ENCODE results near the gene HARS2. TPM values are rescaled to one million over a fixed set of nuclear protein-coding genes. Genes with fewer than 3 reads are reported as not detected.

Gene HARS2
- total and polyA plus RNA-seq, 10 of the 15 experiments (the other 5 are each of a cell fraction or from before 2014, with no cell fraction given) = 9.3 to 34.3 (median 24.8) TPM

- intact Hi-C loops (cut with micrococcal nuclease; ENCODE audit: unreplicated experiment) = loop anchor here (2.0 to 10.0 kb wide), 2 partner anchors 53 to 897 kb away; partner anchors contain the start of genes DIAPH1 and WDR55
- SMC1A ChIA-PET (ENCODE audit: uncharacterized antibody, unreplicated experiment) = interaction anchor here (0.8 to 3.1 kb wide), 7 partner anchors 84 to 373 kb away, joined by 3 to 21 read pairs (median 4); partner anchors contain the start of gene EIF4EBP3
- in situ Hi-C loops (cut with MboI) = loop anchor here (5.0 kb wide), 2 partner anchors 356 to 476 kb away; partner anchors contain the start of gene SLC4A9
These were observed 27.0 kb downstream of the HARS2 start for GRCh38 chr5:140718266-140718592.

More at GRCh38 chr5:140718266-140718592, 27.0 kb downstream of the HARS2 start:
- no peak for FAIRE-seq
- Histone ChIP-seq H3K4me1 (ENCODE audit: control insufficient read depth, insufficient read depth, low read length) (no peaks in the 10 kb centered on the region), H4K20me1 (ENCODE audit: control insufficient read depth, insufficient read depth) (no peaks in the 10 kb centered on the region), H3K4me3 (no peak overlapping the region), H3K27ac (ENCODE audit: control insufficient read depth, insufficient read depth) (no peak overlapping the region), H3K27me3 (replicated peaks in 1 of 2; ENCODE audit: control insufficient read depth in 2 of 2, insufficient read depth in 2 of 2, low read length in 1 of 2) (no peaks in the 10 kb centered on the region), H3K36me3 (ENCODE audit: control insufficient read depth in 2 of 2, insufficient read depth in 2 of 2, low read length in 1 of 2) (no peaks in the 10 kb centered on the region), H2AFZ (ENCODE audit: control insufficient read depth, low read depth, low read length) (peak overlapping the region; percentile 31; the same call in 1 of the 2 replicates), H3K79me2 (ENCODE audit: control insufficient read depth, insufficient read depth, low read length) (no peaks in the 10 kb centered on the region), H3K9ac (ENCODE audit: control insufficient read depth, insufficient read depth, low read length) (no peak overlapping the region), H3K4me2 (ENCODE audit: control insufficient read depth, insufficient read depth) (no peak overlapping the region), H3K9me3 (replicated peaks; ENCODE audit: control insufficient read depth, insufficient read depth, low read length) (no peaks in the 10 kb centered on the region)
- RAD21 ChIA-PET (ENCODE audit: unreplicated experiment) = interaction anchor here (0.7 to 5.1 kb wide), 12 partner anchors 7 to 602 kb away, joined by 3 to 34 read pairs (median 5); partner anchors contain the start of genes HARS1, HARS2, IK and NDUFA2
- 85% methylated on average over 7 of the region's 7 CpGs for WGBS (ENCODE audit: insufficient coverage, insufficient replicate concordance, low lambda C conversion rate, missing lambda C conversion rate)
- CTCF ChIA-PET = interaction anchor here (0.8 to 4.9 kb wide), 15 partner anchors 8 to 478 kb away, joined by 3 to 52 read pairs (median 5); partner anchors contain the start of genes HARS1 and HARS2
- BruUV-seq (replicated peaks) = no TSS peak
- TF ChIP-seq WRNIP1 (IDR thresholded peaks at IDR 0.05; ENCODE audit: borderline replicate concordance, low read depth, low read length) = no peak
- TF ChIP-seq RBBP5 (conservative IDR thresholded peaks at IDR 0.05) = no peak
- no peak for TF ChIP-seq USF2 (IDR thresholded peaks at IDR 0.05; ENCODE audit: borderline replicate concordance, low read depth, low read length)
- no peak for TF ChIP-seq ATF3 (IDR thresholded peaks at IDR 0.05; ENCODE audit: borderline replicate concordance, extremely low read depth, low read depth, low read length)
- no peak for TF ChIP-seq IRF4 (IDR thresholded peaks at IDR 0.05; ENCODE audit: low read depth, low read length)
- no peak for TF ChIP-seq CUX1 (IDR thresholded peaks at IDR 0.05; ENCODE audit: insufficient replicate concordance, low read depth, low read length)
- TF ChIP-seq MTA3 (IDR thresholded peaks at IDR 0.05; ENCODE audit: borderline replicate concordance, low read length) = no peak
- no peak for TF ChIP-seq BCLAF1 (IDR thresholded peaks at IDR 0.05)
- TF ChIP-seq ASH2L (IDR thresholded peaks at IDR 0.05; ENCODE audit: borderline replicate concordance, low read depth) = no peak
- TF ChIP-seq ZBTB11 (CRISPR knock-in tag; IDR thresholded peaks at IDR 0.05) = no peak
- peak; percentile 11; the same call in 2 of the 3 replicates for ATAC-seq
- DNase-seq (ENCODE audit: low read depth, low spot score) = no peak
- POLR2A ChIA-PET = interaction anchor here (0.6 to 1.0 kb wide), 3 partner anchors 8 to 474 kb away, joined by 3 read pairs; no protein-coding TSS in a partner anchor

Measured in GM12878 (cell line).